Adipocyte (in vitro differentiated cells): Measurements from ENCODE around the gene CYP2A6.
"Not testable (repeated sequence)": the region's sequence is repeated elsewhere in the genome, so short reads cannot be mapped to it uniquely, and the experiment has no call there.

Source experiments
- DNase-seq: peaks from one replicate; pipeline ENCODE4 v3.0.0-alpha.2; 2015; ENCODE audit warnings: low read depth
- H3K27me3 ChIP-seq: replicated peaks from 2 replicates; pipeline ENCODE4 v1.7.0; 2013; ENCODE audit warnings: mild to moderate bottlenecking, low read length, moderate library complexity; ENCODE audit not compliant: control insufficient read depth, insufficient read depth
- H3K36me3 ChIP-seq: 2 replicates; pipeline ENCODE4 v1.7.0; 2013; ENCODE audit warnings: low read length, mild to moderate bottlenecking, moderate library complexity; ENCODE audit not compliant: control insufficient read depth, insufficient read depth, severe bottlenecking
- H3K4me1 ChIP-seq: 2 replicates; pipeline ENCODE4 v1.7.0; 2013; ENCODE audit warnings: mild to moderate bottlenecking, low read length, moderate library complexity; ENCODE audit not compliant: control insufficient read depth, insufficient read depth
- H3K4me3 ChIP-seq: 2 replicates; pipeline ENCODE4 v1.7.0; 2013; ENCODE audit warnings: mild to moderate bottlenecking, low read length, moderate library complexity
- H3K9ac ChIP-seq: 2 replicates; pipeline ENCODE4 v1.7.0; 2013; ENCODE audit warnings: mild to moderate bottlenecking, low read length, moderate library complexity
- H3K9me3 ChIP-seq: 2 replicates; pipeline ENCODE4 v1.7.0; 2013; ENCODE audit warnings: mild to moderate bottlenecking, low read length, moderate library complexity; ENCODE audit not compliant: control insufficient read depth

The CYP2A6 gene, protein sequence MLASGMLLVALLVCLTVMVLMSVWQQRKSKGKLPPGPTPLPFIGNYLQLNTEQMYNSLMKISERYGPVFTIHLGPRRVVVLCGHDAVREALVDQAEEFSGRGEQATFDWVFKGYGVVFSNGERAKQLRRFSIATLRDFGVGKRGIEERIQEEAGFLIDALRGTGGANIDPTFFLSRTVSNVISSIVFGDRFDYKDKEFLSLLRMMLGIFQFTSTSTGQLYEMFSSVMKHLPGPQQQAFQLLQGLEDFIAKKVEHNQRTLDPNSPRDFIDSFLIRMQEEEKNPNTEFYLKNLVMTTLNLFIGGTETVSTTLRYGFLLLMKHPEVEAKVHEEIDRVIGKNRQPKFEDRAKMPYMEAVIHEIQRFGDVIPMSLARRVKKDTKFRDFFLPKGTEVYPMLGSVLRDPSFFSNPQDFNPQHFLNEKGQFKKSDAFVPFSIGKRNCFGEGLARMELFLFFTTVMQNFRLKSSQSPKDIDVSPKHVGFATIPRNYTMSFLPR

DNA sequence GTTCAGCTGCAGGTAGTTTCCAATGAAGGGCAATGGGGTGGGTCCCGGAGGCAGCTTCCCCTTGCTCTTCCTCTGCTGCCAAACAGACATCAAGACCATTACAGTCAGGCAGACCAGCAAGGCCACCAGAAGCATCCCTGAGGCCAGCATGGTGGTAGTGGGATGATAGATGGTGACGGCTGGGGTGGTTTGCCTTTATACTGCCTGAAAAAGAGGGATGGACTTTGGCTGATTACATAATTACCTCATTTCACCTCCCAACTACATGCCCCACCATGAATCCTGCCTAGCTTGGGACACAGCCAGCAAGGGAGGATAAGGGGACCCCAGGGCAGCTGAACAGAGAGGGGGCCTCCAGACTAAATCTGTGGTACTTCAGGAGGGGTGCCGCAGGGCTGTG lies at the start of gene CYP2A6:
CYP2A6 (minus strand) TSS at position 171 of the 400 bp plus-strand sequence; CDS start at position 150, 21 bp downstream.
- H3K4me3 ChIP-seq, DNase-seq, H3K9ac ChIP-seq, H3K36me3 ChIP-seq, H3K9me3 ChIP-seq, H3K27me3 ChIP-seq, H3K4me1 ChIP-seq: not testable (repeated sequence)

DNA sequence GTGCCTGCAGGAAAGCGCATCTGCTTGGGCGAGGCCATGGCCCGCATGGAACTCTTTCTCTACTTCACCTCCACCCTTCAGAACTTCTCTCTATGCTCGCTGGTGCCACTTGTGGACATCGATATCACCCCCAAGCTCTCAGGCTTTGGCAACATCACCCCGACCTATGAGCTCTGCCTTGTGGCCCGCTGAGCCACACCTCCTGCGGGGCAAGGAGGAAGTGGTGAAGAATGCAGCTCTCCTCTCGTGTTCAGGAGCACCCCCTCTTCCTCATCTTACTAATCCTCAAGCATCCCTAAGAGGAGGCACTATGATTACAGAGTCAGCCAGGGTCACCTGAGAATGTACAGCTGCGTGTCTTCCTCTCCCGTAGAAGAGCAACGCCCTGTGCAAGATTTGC lies 49.7 kb upstream of the CYP2A6 start:
- H3K9ac ChIP-seq, H3K4me1 ChIP-seq, H3K27me3 ChIP-seq, DNase-seq, H3K36me3 ChIP-seq, H3K4me3 ChIP-seq, H3K9me3 ChIP-seq: not testable (repeated sequence)

DNA sequence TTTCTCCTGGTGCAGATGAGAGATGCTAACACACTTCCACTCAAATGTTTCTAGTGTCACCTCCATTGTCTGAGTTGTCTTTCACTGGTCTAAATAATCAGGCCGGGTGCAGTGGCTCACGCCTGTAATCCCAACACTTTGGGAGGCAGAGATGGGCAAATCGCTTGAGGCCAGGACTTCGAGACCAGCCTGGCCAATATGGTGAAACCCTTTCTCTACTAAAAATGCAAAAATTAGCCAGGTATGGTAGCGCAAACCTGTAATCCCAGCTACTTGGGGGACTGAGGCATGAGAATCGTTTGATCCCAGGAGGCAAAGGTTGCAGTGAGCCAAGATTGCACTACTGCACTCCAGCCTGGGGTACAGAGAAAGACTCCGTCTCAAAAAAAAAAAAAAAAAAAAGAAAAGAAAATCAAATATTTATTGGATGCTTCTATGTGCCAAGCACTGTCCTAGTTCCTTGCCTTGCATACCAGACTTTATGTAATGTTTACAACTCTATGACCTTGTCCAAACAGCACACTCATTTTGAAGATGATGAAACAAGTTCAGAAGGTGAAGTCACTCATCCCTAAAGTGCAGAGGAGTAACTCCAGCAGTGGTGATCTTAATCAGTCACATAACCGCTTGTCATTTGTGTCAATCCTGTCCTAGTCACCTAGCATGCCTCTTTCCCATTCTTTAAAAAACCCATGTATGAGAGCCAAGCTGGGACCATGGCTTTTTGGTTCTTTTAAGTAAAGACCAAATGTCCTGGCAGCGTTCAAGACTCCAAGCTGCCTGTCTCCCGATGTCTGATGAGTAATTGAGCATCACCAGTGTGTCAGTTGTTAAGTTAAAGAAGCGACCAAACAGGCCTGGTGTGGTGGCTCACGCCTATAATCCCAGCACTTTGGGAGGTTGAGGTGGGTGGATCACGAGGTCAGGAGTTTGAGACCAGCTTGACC lies 46.9 kb upstream of the CYP2A6 start:
- not testable (repeated sequence) for H3K4me3 ChIP-seq, H3K36me3 ChIP-seq, H3K9me3 ChIP-seq, DNase-seq, H3K4me1 ChIP-seq, H3K27me3 ChIP-seq, H3K9ac ChIP-seq

DNA sequence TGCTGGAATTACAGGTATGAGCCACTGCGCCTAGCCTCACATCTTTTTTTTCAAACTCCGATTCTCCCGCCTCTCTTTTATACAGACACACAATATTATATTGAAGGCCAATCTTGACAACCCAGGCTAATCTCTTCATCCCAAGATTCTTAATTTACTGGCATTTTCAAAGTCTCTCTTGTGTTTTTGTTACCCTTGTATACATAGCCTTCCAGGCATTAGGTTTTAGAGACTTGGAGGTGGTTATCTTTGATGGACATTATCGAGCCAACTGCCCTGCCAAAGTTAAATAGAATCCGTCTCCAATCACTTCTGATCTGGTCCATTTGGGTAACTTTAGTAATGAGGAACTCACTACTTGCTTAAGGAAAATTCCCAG lies 46.2 kb upstream of the CYP2A6 start:
- no peak for DNase-seq
- H3K27me3 ChIP-seq: no peaks in the 10 kb centered on the region

DNA sequence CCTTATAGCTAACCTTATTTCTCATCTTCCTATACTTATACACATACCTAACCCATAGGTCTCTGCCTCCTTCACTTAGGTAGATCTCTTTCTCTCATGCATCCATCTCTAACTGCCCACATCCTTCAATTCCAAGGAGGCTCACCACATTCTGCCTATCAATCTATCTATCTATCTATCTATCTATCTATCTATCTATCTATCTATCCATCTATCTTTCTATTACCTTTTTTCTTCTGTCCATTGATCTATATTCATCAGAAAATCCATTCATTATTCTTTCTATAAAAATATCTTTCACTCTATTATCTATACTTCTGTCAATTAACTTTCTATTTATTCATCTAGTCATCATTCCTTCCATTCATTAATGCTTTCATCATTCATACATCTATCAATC lies 42.9 kb upstream of the CYP2A6 start:
- H3K4me1 ChIP-seq: peaks cover 16% of the 10 kb centered on the region
- no peaks in the 10 kb centered on the region for H3K27me3 ChIP-seq
- H3K36me3 ChIP-seq: no peaks in the 10 kb centered on the region
- DNase-seq: no peak
- H3K4me3 ChIP-seq: no peak overlapping the region
- no peaks in the 10 kb centered on the region for H3K9me3 ChIP-seq
- no peak overlapping the region for H3K9ac ChIP-seq

More for the DNA sequence above, 46.2 kb upstream of the CYP2A6 start:
- no peak overlapping the region for H3K9ac ChIP-seq
- no peak overlapping the region for H3K4me3 ChIP-seq
- no peaks in the 10 kb centered on the region for H3K36me3 ChIP-seq
- no peaks in the 10 kb centered on the region for H3K9me3 ChIP-seq
- peaks cover 5% of the 10 kb centered on the region for H3K4me1 ChIP-seq

DNA sequence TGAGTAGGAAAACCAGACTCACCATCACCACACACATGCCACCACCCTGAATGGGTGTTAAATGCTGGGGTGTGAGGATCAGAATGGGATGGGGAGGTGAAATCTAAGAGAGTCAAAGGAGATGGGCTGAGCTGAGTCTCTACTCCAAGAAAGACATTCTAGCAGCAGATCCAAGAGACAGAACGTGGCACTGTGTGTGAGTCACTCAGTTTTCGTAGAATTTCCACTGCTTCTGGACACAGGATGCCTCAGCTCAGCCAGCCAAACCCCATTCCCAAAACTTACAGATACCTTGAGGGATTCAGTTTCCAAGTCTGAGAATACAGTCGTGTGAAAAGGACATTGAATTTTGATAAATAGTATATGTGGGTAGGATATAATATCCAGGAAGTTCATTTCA lies 39.1 kb upstream of the CYP2A6 start:
- H3K4me3 ChIP-seq: no peak overlapping the region
- H3K36me3 ChIP-seq: no peaks in the 10 kb centered on the region
- no peaks in the 10 kb centered on the region for H3K9me3 ChIP-seq
- peaks cover 20% of the 10 kb centered on the region for H3K4me1 ChIP-seq
- no peak for DNase-seq
- no peaks in the 10 kb centered on the region for H3K27me3 ChIP-seq
- no peak overlapping the region for H3K9ac ChIP-seq

DNA sequence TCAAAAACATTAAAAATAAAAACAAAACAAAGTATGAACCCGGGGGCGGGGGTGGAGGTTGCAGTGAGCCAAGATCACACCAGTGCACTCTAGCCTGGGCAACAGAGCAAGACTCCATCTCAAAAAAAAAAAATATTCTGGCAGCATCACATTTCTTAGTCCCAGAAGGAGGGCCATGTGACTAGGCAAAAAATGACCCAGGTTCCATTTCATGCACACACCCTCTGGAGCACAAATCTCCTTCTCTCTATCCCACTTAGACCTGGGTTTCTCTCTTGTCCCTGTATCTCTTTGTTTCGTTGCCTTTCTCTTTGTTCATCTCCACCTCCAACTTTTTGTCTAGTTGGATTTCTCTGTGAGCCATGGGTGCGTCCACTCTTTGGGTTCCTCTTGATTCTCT lies 37.9 kb upstream of the CYP2A6 start:
- no peaks in the 10 kb centered on the region for H3K27me3 ChIP-seq
- no peak for DNase-seq
- H3K9ac ChIP-seq: no peak overlapping the region
- H3K36me3 ChIP-seq: no peaks in the 10 kb centered on the region
- H3K4me1 ChIP-seq: peaks cover 20% of the 10 kb centered on the region
- no peak overlapping the region for H3K4me3 ChIP-seq
- H3K9me3 ChIP-seq: no peaks in the 10 kb centered on the region

DNA sequence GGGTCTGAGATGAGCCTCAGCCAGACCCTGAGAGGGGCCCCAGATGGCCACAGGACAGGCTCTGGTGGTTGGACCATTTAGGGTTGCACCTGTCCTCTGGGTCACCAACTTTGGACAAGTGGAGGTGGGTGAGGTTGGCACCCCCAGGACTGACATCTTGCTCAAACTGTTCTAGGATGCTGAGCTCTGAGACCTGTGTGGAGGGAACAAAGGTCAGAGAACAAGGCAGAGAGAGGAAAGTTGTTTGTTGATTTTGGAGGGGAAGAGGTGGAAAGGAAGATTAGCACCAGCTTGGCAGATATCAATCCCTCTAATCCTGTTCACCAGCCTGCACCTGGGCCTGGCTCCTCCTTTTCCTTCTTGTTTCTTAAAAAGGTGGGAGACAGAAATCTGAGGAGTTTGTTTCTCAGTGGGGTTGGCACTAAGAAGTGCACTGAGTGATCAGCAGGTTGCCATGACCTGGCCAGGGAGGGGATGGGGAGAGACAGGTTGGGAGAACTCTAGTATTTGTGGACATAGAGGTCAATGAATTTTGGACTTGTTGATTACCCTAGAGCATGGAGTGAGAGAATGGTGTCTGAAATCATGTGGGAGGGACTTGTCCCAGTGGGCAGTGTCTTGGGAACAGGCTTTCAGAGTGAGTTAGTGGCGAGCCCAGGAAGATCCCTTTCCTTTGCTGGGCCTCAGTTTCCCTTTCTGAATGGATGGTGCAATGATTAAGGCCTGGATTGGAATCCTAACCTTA lies 34.1 kb upstream of the CYP2A6 start:
- H3K27me3 ChIP-seq: not testable (repeated sequence)

DNA sequence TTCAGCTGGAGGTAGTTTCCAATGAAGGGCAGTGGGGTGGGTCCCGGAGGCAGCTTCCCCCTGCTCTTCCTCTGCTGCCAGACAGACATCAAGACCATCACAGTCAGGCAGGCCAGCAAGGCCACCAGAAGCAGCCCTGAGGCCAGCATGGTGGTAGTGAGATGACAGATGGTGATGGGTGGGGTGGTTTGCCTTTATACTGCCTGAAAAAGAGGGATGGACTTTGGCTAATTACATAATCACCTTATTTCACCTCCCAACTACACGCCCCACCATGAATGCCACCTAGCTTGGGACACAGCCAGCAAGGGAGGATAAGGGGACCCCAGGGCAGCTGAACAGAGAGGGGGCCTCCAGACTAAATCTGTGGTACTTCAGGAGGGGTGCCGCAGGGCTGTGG lies 31.8 kb upstream of the CYP2A6 start, which contains the start of gene CYP2A7:
CYP2A7 (minus strand) TSS at position 170 of the 400 bp plus-strand sequence; CDS start at position 149, 21 bp downstream.
- not testable (repeated sequence) for H3K9me3 ChIP-seq, H3K36me3 ChIP-seq, H3K4me3 ChIP-seq, H3K27me3 ChIP-seq, H3K9ac ChIP-seq, DNase-seq, H3K4me1 ChIP-seq

More for the DNA sequence above, 34.1 kb upstream of the CYP2A6 start:
- H3K9ac ChIP-seq, H3K4me3 ChIP-seq, H3K9me3 ChIP-seq, H3K36me3 ChIP-seq, DNase-seq: not testable (repeated sequence)
- H3K4me1 ChIP-seq: peaks cover 16% of the 10 kb centered on the region

DNA sequence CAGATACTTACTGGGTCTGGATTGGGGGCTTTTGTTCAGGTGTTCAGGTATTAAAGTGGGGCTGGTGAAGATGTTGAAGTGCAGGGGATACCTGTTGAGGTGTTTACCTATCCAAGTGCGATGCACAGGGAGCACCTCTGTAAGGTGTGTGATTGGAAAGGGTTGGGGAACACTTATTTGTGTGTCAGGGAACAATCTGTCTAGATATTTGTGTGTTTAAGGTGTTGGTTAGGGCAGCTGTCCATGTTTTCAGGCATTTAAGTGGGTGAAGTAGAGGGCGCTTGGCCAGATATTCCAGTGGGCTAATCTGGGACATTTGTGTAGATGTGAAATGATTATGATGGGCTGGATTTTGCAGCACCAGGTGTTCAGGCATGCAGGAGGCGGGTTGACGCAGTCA lies 29.1 kb upstream of the CYP2A6 start:
- H3K9ac ChIP-seq, H3K36me3 ChIP-seq, DNase-seq, H3K4me3 ChIP-seq, H3K9me3 ChIP-seq, H3K27me3 ChIP-seq, H3K4me1 ChIP-seq: not testable (repeated sequence)

DNA sequence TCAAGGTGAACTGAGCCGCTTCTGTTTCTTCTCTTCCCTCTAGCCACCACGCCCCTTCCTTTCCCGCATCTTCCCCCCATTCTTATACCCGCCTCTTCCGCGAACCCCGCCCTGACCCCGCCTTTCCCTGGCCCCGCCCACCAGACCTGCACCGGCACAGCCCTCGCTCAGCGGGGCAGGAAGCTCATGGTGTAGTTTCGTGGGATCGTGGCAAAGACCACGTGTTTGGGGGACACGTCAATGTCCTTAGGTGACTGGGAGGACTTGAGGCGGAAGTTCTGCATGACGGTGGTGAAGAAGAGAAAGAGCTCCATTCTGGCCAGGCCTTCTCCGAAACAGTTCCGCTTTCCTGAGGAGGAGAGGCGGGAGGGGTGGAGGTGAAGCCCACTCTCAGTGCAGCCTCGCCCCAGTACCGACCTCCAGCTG lies 25.3 kb upstream of the CYP2A6 start:
- H3K4me1 ChIP-seq, H3K27me3 ChIP-seq, H3K36me3 ChIP-seq, H3K4me3 ChIP-seq, H3K9ac ChIP-seq, H3K9me3 ChIP-seq: not testable (repeated sequence)
- peak; percentile 11 for DNase-seq
